HEK293T (cell line): ENCODE results near the gene DHX16.

Experiments used
- CTCF ChIA-PET: fragments of 350-600 bp; formaldehyde crosslinking; extraction: SDS; loops from one replicate; lab custom pipeline; 2021; ENCODE audit warnings: antibody characterized with exemption, inconsistent platforms; lab: Yijun Ruan, JAX
- POLR2A ChIA-PET: fragments of 350-600 bp; formaldehyde crosslinking; extraction: SDS; loops from one replicate; lab custom pipeline; 2020; ENCODE audit warnings: antibody characterized with exemption, inconsistent platforms; lab: Yijun Ruan, JAX
- DNase-seq: peaks from one replicate; pipeline ENCODE4 v3.0.0; 2012; ENCODE audit warnings: mixed read lengths; ENCODE audit errors: extremely low spot score
- ARNT ChIP-seq: fragments of 450-650 bp; IDR thresholded peaks from 2 replicates; pipeline ENCODE4 v1.6.1; 2017; ENCODE audit warnings: mild to moderate bottlenecking
- BHLHE40 ChIP-seq: fragments of 450-650 bp; IDR thresholded peaks from 2 replicates; pipeline ENCODE4 v1.6.1; 2016; ENCODE audit warnings: mild to moderate bottlenecking, moderate library complexity, borderline replicate concordance
- CTBP1 ChIP-seq: fragments of 450-650 bp; IDR thresholded peaks from 2 replicates; pipeline ENCODE4 v1.6.1; 2016; ENCODE audit warnings: borderline replicate concordance
- ELF4 ChIP-seq: fragments of 450-650 bp; IDR thresholded peaks from 2 replicates; pipeline ENCODE4 v1.6.1; 2017; ENCODE audit warnings: antibody characterized with exemption
- FOXA1 ChIP-seq: fragments of 450-650 bp; IDR thresholded peaks from 2 replicates; pipeline ENCODE4 v1.6.1; 2016; ENCODE audit warnings: mild to moderate bottlenecking
- FOXK2 ChIP-seq: fragments of 450-650 bp; IDR thresholded peaks from 2 replicates; pipeline ENCODE4 v1.6.1; 2016; ENCODE audit warnings: mild to moderate bottlenecking
- FOXM1 ChIP-seq: fragments of 450-650 bp; IDR thresholded peaks from 2 replicates; pipeline ENCODE4 v1.6.1; 2017; ENCODE audit warnings: mild to moderate bottlenecking, borderline replicate concordance
- HDGF ChIP-seq: fragments of 450-650 bp; IDR thresholded peaks from 2 replicates; pipeline ENCODE4 v1.6.1; 2017; ENCODE audit warnings: antibody characterized with exemption, borderline replicate concordance
- L3MBTL2 ChIP-seq: fragments of 450-650 bp; conservative IDR thresholded peaks from 2 replicates; pipeline ENCODE4 v1.6.1; 2016; ENCODE audit warnings: mild to moderate bottlenecking
- LEF1 ChIP-seq: fragments of 450-650 bp; IDR thresholded peaks from 2 replicates; pipeline ENCODE4 v1.6.1; 2017; ENCODE audit warnings: mild to moderate bottlenecking, borderline replicate concordance
- NFRKB ChIP-seq: fragments of 450-650 bp; IDR thresholded peaks from 2 replicates; pipeline ENCODE4 v1.6.1; 2016; ENCODE audit warnings: mild to moderate bottlenecking, moderate library complexity
- SP1 ChIP-seq: fragments of 450-650 bp; IDR thresholded peaks from 2 replicates; pipeline ENCODE4 v1.6.1; 2017
- SUZ12 ChIP-seq: fragments of 450-650 bp; IDR thresholded peaks from 2 replicates; pipeline ENCODE4 v1.6.1; 2016; ENCODE audit warnings: mild to moderate bottlenecking
- TARDBP ChIP-seq: fragments of 450-650 bp; IDR thresholded peaks from 2 replicates; pipeline ENCODE4 v1.6.1; 2016
- ZNF384 ChIP-seq: fragments of 450-650 bp; IDR thresholded peaks from 2 replicates; pipeline ENCODE4 v1.6.1; 2016
- TF ChIP-seq, protein P1 (sequence below): fragments of 450-650 bp; IDR thresholded peaks from 2 replicates; pipeline ENCODE4 v1.6.1; 2016

Gene DHX16

DNA sequence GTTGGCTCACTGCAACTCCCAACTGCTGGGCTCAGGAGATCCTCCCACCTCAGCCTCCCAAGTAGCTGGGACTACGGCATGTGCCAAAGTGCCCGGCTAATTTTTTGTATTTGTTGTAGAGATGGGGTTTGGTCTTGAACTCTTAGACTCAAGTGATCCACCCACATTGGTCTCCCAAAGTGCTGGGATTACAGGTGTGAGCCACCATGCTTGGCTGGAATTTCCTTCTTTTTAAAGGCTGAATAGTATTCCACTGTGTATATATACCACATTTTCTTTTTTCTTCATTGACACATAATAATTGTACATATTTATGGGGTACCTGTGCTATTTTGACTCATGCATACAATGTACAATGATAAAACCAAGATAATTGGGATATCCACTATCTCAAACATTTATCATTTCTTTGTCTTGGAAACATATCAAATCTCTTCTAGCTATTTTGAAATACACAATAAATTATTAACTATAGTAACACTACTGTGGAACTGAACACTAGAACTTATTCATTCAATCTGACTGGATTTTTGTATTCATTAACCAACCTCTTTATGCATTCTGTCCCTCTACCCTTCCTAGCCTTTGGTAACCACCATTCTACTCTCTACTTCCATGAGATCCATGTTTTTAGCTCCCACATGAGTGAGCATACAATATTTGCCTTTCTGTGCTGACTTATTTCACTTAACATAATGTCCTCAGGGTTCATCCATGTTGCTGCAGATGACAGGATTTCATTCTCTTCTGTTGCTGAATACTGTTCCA, 36.5 kb upstream of the DHX16 start:
- TF ChIP-seq LEF1 (no peak), TARDBP (no peak), FOXM1 (no peak), L3MBTL2 (no peak), NFRKB (no peak), HDGF (no peak), SUZ12 (no peak), BHLHE40 (no peak), SP1 (no peak), CTBP1 (no peak), ZNF384 (no peak), ELF4 (no peak), FOXK2 (no peak), ARNT (no peak), FOXA1 (no peak)
- TF ChIP-seq, protein P1, sequence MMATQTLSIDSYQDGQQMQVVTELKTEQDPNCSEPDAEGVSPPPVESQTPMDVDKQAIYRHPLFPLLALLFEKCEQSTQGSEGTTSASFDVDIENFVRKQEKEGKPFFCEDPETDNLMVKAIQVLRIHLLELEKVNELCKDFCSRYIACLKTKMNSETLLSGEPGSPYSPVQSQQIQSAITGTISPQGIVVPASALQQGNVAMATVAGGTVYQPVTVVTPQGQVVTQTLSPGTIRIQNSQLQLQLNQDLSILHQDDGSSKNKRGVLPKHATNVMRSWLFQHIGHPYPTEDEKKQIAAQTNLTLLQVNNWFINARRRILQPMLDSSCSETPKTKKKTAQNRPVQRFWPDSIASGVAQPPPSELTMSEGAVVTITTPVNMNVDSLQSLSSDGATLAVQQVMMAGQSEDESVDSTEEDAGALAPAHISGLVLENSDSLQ = no peak
- DNase-seq = no peak
- ChIA-PET POLR2A (interaction anchor here (1.3 to 4.3 kb wide), 3 partner anchors 8 to 19 kb away, joined by 4 to 25 read pairs (median 17); partner anchors contain the start of genes MDC1 and NRM), CTCF (interaction anchor here (0.5 to 0.7 kb wide), 2 partner anchors 21 to 24 kb away, joined by 3 to 5 read pairs; no protein-coding TSS in a partner anchor)

DNA sequence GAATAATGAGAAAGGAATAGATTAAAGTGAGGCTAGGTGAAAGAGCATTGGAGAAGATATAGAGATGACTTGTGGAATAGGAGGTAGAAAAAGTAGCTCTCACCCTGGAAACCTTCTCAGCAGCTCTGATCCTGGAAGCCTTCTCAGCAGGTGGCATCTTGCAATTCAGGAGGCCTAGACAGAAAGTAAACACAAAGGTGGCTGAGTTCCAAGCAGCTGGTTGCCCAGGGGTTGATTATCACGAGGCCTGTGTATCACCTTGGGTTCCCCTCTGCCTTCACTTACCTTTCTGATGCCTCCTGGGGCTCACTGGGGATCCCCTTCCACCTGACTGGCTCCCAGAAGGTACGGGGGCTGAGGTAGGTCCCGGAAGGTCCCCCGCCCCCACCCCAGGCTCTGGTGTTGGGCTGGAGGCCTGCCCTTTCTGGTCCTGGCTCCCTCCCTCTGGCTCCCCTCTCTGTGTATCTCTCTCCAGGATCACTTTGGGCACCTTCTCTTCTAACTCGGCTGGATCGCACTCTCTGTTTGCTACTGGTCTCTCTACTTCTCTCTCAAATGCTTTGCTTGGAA, 34.6 kb upstream of the DHX16 start:
- POLR2A ChIA-PET = interaction anchor here (3.5 to 4.3 kb wide), 2 partner anchors 10 to 17 kb away, joined by 17 to 25 read pairs; partner anchors contain the start of genes MDC1 and NRM
- TF ChIP-seq ZNF384 (no peak), TARDBP (no peak), SP1 (no peak), FOXK2 (no peak), FOXA1 (no peak), LEF1 (no peak), SUZ12 (no peak), HDGF (no peak), CTBP1 (no peak), L3MBTL2 (no peak), ARNT (no peak), NFRKB (no peak), FOXM1 (no peak), ELF4 (no peak)
- TF ChIP-seq, protein P1 = no peak
- DNase-seq = no peak
- CTCF ChIA-PET = interaction anchor here (1.2 kb wide), 1 partner anchor 24 kb away, joined by 7 read pairs; no protein-coding TSS in a partner anchor

DNA sequence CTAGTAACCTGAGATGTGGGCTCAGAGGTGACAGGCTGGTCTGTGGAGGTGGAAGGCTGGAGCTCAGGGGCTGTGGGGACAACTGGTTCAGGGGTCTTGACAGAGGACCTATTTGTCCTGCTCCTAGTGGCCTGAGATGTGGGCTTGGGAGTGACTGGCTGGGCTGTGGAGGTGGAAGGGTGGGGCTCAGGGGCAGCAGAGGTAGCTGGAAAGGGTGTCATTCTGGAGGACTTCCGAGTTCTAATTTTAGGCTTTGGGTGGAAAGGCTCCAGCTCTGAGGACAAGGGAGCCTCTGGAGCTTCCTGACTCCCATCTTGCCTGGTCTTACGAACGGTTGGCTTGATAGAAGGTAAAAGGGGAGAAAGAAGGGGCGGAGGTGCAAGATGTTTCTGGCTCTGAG, 32.8 kb upstream of the DHX16 start:
- POLR2A ChIA-PET = interaction anchor here (1.1 to 4.3 kb wide), 4 partner anchors 9 to 15 kb away, joined by 3 to 42 read pairs (median 10); partner anchors contain the start of genes MDC1 and NRM
- CTCF ChIA-PET = interaction anchor here (1.6 kb wide), 1 partner anchor 27 kb away, joined by 4 read pairs; no protein-coding TSS in a partner anchor
- DNase-seq = no peak

DNA sequence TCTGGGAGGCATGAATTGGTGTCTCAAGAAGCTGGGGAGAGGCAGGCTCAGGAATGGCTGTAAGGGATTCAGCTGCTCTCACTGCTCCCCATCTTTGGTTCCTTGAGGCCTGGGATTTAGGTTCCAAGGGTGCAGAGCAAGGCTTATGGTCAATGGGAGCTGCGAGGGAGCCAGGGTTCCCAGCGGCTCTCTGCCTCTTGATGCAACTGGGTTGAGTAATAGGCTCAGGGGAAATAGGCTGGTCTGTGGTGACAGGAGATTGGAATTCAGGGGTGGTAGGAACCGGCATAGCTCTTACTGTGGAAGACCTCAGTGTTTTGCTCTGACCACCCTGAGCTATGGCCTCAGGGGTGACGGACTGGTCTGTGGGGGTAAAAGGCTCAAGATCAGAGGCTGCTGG, 31.0 kb upstream of the DHX16 start:
- DNase-seq = no peak
- CTCF ChIA-PET = no interaction called here
- TF ChIP-seq BHLHE40 (no peak), LEF1 (no peak), ARNT (no peak), FOXA1 (no peak), HDGF (no peak), SP1 (no peak), FOXM1 (no peak), CTBP1 (no peak), L3MBTL2 (no peak)
- POLR2A ChIA-PET = interaction anchor here (0.7 to 4.3 kb wide), 9 partner anchors 8 to 88 kb away, joined by 3 to 42 read pairs (median 4); partner anchors contain the start of genes MDC1, NRM and TUBB

More for the DNA sequence above, 32.8 kb upstream of the DHX16 start:
- TF ChIP-seq SP1 (no peak), FOXA1 (no peak)

DNA sequence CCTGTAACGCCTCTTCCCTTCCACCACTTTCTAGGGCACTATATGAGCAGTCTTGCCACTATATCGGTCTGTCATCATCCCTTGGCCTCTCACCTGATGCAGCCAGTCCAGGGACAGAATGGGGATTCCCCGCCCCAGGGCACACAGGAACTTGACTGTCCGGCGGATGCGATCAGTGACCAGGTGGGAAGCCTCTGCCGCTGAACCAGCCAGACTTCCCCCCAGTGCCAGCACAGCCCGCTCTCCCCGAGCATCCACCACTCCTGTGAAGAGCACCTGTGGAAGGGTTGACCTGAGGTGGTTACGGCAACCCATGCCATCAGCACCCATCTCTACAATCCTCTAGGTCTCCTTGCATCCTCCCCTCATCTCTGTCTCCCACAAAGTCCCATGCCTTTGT, 30.2 kb upstream of the DHX16 start:
- CTCF ChIA-PET = no interaction called here
- POLR2A ChIA-PET = interaction anchor here (2.6 to 4.3 kb wide), 3 partner anchors 12 to 18 kb away, joined by 9 to 42 read pairs (median 9); partner anchors contain the start of genes MDC1, NRM and TUBB
- no peak for DNase-seq
- no peak for TF ChIP-seq FOXK2
- no peak for TF ChIP-seq L3MBTL2
- TF ChIP-seq, protein P1 = no peak
- no peak for TF ChIP-seq BHLHE40
- no peak for TF ChIP-seq LEF1

DNA sequence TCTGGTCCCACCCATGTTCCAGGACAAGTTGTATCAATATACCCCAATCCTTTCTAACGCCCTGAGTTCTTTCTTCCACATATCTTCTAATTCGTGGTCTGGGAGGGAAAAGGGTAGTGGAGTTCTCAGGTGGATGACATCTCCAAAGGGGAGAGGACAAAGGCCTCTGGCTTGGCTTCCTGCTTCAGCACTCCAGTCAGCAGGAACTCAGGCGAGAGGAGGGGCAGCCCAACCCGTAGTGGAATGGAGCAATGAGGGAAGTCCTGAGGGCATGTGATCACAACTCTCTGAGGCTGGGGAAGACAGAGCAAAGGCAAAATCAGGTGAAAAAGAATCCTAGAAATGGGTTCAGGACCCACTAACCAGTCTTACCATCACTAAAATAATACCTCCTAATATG, 27.5 kb upstream of the DHX16 start:
- ChIA-PET POLR2A (interaction anchor here (1.0 to 3.9 kb wide), 3 partner anchors 12 to 21 kb away, joined by 3 to 25 read pairs (median 4); partner anchors contain the start of gene MDC1), CTCF (interaction anchor here (1.0 kb wide), 1 partner anchor 21 kb away, joined by 3 read pairs; no protein-coding TSS in a partner anchor)
- TF ChIP-seq BHLHE40 = no peak
- no peak for TF ChIP-seq LEF1
- TF ChIP-seq, protein P1 = no peak
- no peak for TF ChIP-seq CTBP1
- TF ChIP-seq ELF4 = no peak
- TF ChIP-seq ARNT = no peak
- TF ChIP-seq L3MBTL2 = no peak
- TF ChIP-seq FOXA1 = no peak
- no peak for DNase-seq
